ENCODE results near the gene IL15. TPM values are rescaled to one million over a fixed set of nuclear protein-coding genes. Genes with fewer than 3 reads are reported as not detected.
A peak's percentile ranks its signal among the peaks of the same experiment; 100 is the strongest.

Gene IL15
- total RNA-seq, 1 donor from 2014 or later: 3.8 TPM

GRCh38 chr4:141638230-141638629 lies 1.8 kb downstream of the IL15 start:
- Mint-ChIP-seq H3K27ac (ENCODE audit: unreplicated experiment) (peak overlapping the region; percentile 15), H3K4me3 (ENCODE audit: unreplicated experiment) (peak overlapping the region; percentile 1), H3K4me1 (ENCODE audit: unreplicated experiment) (peaks cover 34% of the 10 kb centered on the region), H3K9me3 (ENCODE audit: unreplicated experiment) (no peaks in the 10 kb centered on the region), H3K27me3 (ENCODE audit: unreplicated experiment) (no peaks in the 10 kb centered on the region), H3K36me3 (ENCODE audit: unreplicated experiment) (no peaks in the 10 kb centered on the region)
- no peak for TF ChIP-seq CTCF (IDR thresholded peaks at IDR 0.05)
- no peak for DNase-seq (ENCODE audit: extremely low spot score, unreplicated experiment)

GRCh38 chr4:141640696-141641095 lies 4.3 kb downstream of the IL15 start:
- Mint-ChIP-seq H3K27ac (ENCODE audit: unreplicated experiment) (no peak overlapping the region), H3K27me3 (ENCODE audit: unreplicated experiment) (no peaks in the 10 kb centered on the region), H3K9me3 (ENCODE audit: unreplicated experiment) (no peaks in the 10 kb centered on the region), H3K4me3 (ENCODE audit: unreplicated experiment) (no peak overlapping the region), H3K4me1 (ENCODE audit: unreplicated experiment) (peaks cover 41% of the 10 kb centered on the region), H3K36me3 (ENCODE audit: unreplicated experiment) (no peaks in the 10 kb centered on the region)
- DNase-seq (ENCODE audit: extremely low spot score, unreplicated experiment): no peak
- no peak for TF ChIP-seq CTCF (IDR thresholded peaks at IDR 0.05)

DNA sequence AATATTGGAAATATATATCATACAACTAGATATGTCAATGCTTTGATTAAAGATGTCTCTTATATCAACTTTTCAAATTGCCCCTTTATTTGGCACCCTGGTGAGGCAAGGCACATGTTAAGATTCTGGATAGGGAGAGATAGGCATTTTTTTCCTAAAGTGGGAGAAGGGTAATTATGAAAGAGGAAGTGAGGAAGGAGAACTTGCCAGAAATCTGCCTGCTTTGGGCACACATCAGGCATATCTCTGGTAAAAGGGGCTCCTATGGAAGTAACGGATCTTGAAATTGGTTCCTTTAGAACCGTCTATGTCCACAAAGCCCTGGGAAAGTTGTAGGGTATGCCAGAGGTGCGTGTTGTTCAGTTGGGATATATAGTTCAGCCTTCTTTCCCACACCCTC lies 5.7 kb downstream of the IL15 start:
- H3K4me1 Mint-ChIP-seq (ENCODE audit: unreplicated experiment): peaks cover 40% of the 10 kb centered on the region
- no peaks in the 10 kb centered on the region for H3K27me3 Mint-ChIP-seq (ENCODE audit: unreplicated experiment)
- H3K27ac Mint-ChIP-seq (ENCODE audit: unreplicated experiment): no peak overlapping the region
- no peak for DNase-seq (ENCODE audit: extremely low spot score, unreplicated experiment)
- TF ChIP-seq CTCF (IDR thresholded peaks at IDR 0.05): no peak
- H3K4me3 Mint-ChIP-seq (ENCODE audit: unreplicated experiment): no peak overlapping the region
- no peaks in the 10 kb centered on the region for H3K9me3 Mint-ChIP-seq (ENCODE audit: unreplicated experiment)
- H3K36me3 Mint-ChIP-seq (ENCODE audit: unreplicated experiment): no peaks in the 10 kb centered on the region

DNA sequence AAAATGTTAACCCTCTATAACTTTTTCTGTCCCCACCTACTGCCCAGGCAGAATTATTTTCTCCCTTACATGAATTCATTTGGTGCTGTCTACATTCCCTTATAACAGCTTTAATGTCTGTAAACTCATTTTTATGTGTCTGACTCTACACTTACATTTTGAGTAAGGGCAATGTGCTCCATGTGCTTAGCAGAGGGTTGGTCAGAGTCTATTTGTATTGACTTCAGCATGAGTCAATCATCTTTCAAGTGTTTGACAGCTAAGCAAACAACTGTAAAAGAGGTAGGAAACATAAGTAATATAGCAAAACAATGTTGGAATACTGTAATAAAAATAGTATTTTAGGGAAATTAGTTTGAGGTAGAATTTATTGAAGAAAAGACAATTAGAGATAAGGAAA lies 6.3 kb downstream of the IL15 start:
- Mint-ChIP-seq H3K4me3 (ENCODE audit: unreplicated experiment) (no peak overlapping the region), H3K27me3 (ENCODE audit: unreplicated experiment) (no peaks in the 10 kb centered on the region), H3K36me3 (ENCODE audit: unreplicated experiment) (no peaks in the 10 kb centered on the region), H3K27ac (ENCODE audit: unreplicated experiment) (no peak overlapping the region), H3K4me1 (ENCODE audit: unreplicated experiment) (peaks cover 40% of the 10 kb centered on the region), H3K9me3 (ENCODE audit: unreplicated experiment) (no peaks in the 10 kb centered on the region)
- no peak for DNase-seq (ENCODE audit: extremely low spot score, unreplicated experiment)
- TF ChIP-seq CTCF (IDR thresholded peaks at IDR 0.05): no peak

- no peak for TF ChIP-seq CTCF (IDR thresholded peaks at IDR 0.05)
- Mint-ChIP-seq H3K9me3 (ENCODE audit: unreplicated experiment) (no peaks in the 10 kb centered on the region), H3K27me3 (ENCODE audit: unreplicated experiment) (no peaks in the 10 kb centered on the region), H3K4me3 (ENCODE audit: unreplicated experiment) (no peak overlapping the region), H3K4me1 (ENCODE audit: unreplicated experiment) (peaks cover 39% of the 10 kb centered on the region), H3K27ac (ENCODE audit: unreplicated experiment) (peak overlapping the region; percentile 8), H3K36me3 (ENCODE audit: unreplicated experiment) (no peaks in the 10 kb centered on the region)
- no peak for DNase-seq (ENCODE audit: extremely low spot score, unreplicated experiment)
Measured at GRCh38 chr4:141643557-141643956, 7.2 kb downstream of the IL15 start.
